Karpas-422 (cell line): ENCODE measurements around the gene ASIC3. TPM values are rescaled to one million over a fixed set of nuclear protein-coding genes. Genes with fewer than 3 reads are reported as not detected.
"Not testable (repeated sequence)": the region's sequence is repeated elsewhere in the genome, so short reads cannot be mapped to it uniquely, and the experiment has no call there.

Experiments used
- DNase-seq: peaks from one replicate; pipeline ENCODE4 v3.0.0-alpha.2; 2015
- H2AFZ ChIP-seq: fragments of 200-600 bp; sonication (generic); 2 replicates; pipeline ENCODE4 v1.6.1; 2014; ENCODE audit warnings: antibody characterized with exemption, low read length, mixed read lengths
- H3K27ac ChIP-seq: fragments of 200-600 bp; sonication (generic); 2 replicates; pipeline ENCODE4 v1.5.1; 2014; ENCODE audit warnings: mild to moderate bottlenecking, low read length, moderate library complexity
- H3K27me3 ChIP-seq: fragments of 200-600 bp; sonication (generic); 2 replicates; pipeline ENCODE4 v1.6.1; 2014; ENCODE audit warnings: low read length, mixed read lengths
- H3K36me3 ChIP-seq: fragments of 200-600 bp; sonication (generic); 2 replicates; pipeline ENCODE4 v1.6.1; 2014; ENCODE audit warnings: low read length, mixed read lengths; ENCODE audit not compliant: insufficient read depth
- H3K4me1 ChIP-seq: fragments of 200-600 bp; sonication (generic); 2 replicates; pipeline ENCODE4 v1.6.1; 2014; ENCODE audit warnings: mild to moderate bottlenecking, low read length, mixed read lengths
- H3K4me2 ChIP-seq: fragments of 200-600 bp; sonication (generic); 2 replicates; pipeline ENCODE4 v1.6.1; 2014; ENCODE audit warnings: low read length, low read depth, mild to moderate bottlenecking; ENCODE audit not compliant: poor library complexity, severe bottlenecking
- H3K4me3 ChIP-seq: fragments of 200-600 bp; sonication (generic); 2 replicates; pipeline ENCODE4 v1.5.1; 2014; ENCODE audit warnings: mild to moderate bottlenecking, antibody characterized with exemption, low read length, mixed read lengths
- H3K79me2 ChIP-seq: fragments of 200-600 bp; sonication (generic); 2 replicates; pipeline ENCODE4 v1.6.1; 2014; ENCODE audit warnings: mild to moderate bottlenecking, low read length, mixed read lengths
- H3K9ac ChIP-seq: fragments of 200-600 bp; sonication (generic); 2 replicates; pipeline ENCODE4 v1.6.0; 2014; ENCODE audit warnings: low read length
- H3K9me2 ChIP-seq: fragments of 200-600 bp; sonication (generic), shearing (Covaris generic); replicated peaks from 2 replicates; pipeline ENCODE4 v1.6.0; 2014; ENCODE audit warnings: mild to moderate bottlenecking, low read length, moderate library complexity; ENCODE audit not compliant: insufficient read depth
- H3K9me3 ChIP-seq: fragments of 300-700, 200-600 bp; sonication (generic); 2 replicates; pipeline ENCODE4 v1.6.1; 2014; ENCODE audit warnings: low read length, mixed read lengths
- H4K20me1 ChIP-seq: fragments of 200-600 bp; sonication (generic); 2 replicates; pipeline ENCODE4 v1.6.1; 2014; ENCODE audit warnings: mild to moderate bottlenecking, antibody characterized with exemption, low read length, low read depth; ENCODE audit not compliant: insufficient read depth
- total RNA-seq: library from RNA; depleted of rRNA; stranded (reverse); fragments of >200 nt; shearing (Covaris generic); gene quantifications from 2 replicates; pipeline ENCODE4 v1.2.3, GENCODE V29; 2014; ENCODE audit warnings: low replicate concordance

ASIC3 gene
- total RNA-seq, 1 experiment from 2014 or later: 4.5 TPM

GRCh38 chr7:151040616-151041375 lies 7.5 kb upstream of the ASIC3 start:
- Histone ChIP-seq H3K79me2 (no peaks in the 10 kb centered on the region), H3K27ac (no peak overlapping the region), H3K4me2 (no peak overlapping the region), H3K9me3 (no peaks in the 10 kb centered on the region), H3K9me2 (no peaks in the 10 kb centered on the region), H3K36me3 (no peaks in the 10 kb centered on the region), H4K20me1 (no peaks in the 10 kb centered on the region), H3K9ac (no peak overlapping the region), H2AFZ (no peak overlapping the region), H3K4me1 (no peaks in the 10 kb centered on the region), H3K27me3 (no peaks in the 10 kb centered on the region), H3K4me3 (no peak overlapping the region)
- no peak for DNase-seq

GRCh38 chr7:151043449-151043848 lies 4.9 kb upstream of the ASIC3 start:
- H4K20me1 ChIP-seq, H3K4me2 ChIP-seq, H3K27me3 ChIP-seq, H3K27ac ChIP-seq, H3K4me3 ChIP-seq, H2AFZ ChIP-seq, H3K9ac ChIP-seq, DNase-seq, H3K4me1 ChIP-seq, H3K79me2 ChIP-seq, H3K9me2 ChIP-seq, H3K9me3 ChIP-seq, H3K36me3 ChIP-seq: not testable (repeated sequence)

- H4K20me1 ChIP-seq: no peaks in the 10 kb centered on the region
- no peaks in the 10 kb centered on the region for H3K4me1 ChIP-seq
- H2AFZ ChIP-seq: no peak overlapping the region
- H3K9me3 ChIP-seq: no peaks in the 10 kb centered on the region
- DNase-seq: no peak
- no peak overlapping the region for H3K4me2 ChIP-seq
- H3K27me3 ChIP-seq: no peaks in the 10 kb centered on the region
- no peaks in the 10 kb centered on the region for H3K9me2 ChIP-seq
- no peaks in the 10 kb centered on the region for H3K36me3 ChIP-seq
- no peak overlapping the region for H3K9ac ChIP-seq
- H3K27ac ChIP-seq: no peak overlapping the region
- no peak overlapping the region for H3K4me3 ChIP-seq
- no peaks in the 10 kb centered on the region for H3K79me2 ChIP-seq
These were observed 4.4 kb upstream of the ASIC3 start for GRCh38 chr7:151043959-151044358.

GRCh38 chr7:151045262-151045661 lies 3.1 kb upstream of the ASIC3 start:
- Histone ChIP-seq H3K9ac (no peak overlapping the region), H4K20me1 (no peaks in the 10 kb centered on the region), H3K36me3 (no peaks in the 10 kb centered on the region), H3K9me2 (no peaks in the 10 kb centered on the region), H2AFZ (no peak overlapping the region), H3K4me1 (no peaks in the 10 kb centered on the region), H3K4me2 (no peak overlapping the region), H3K27ac (no peak overlapping the region), H3K79me2 (no peaks in the 10 kb centered on the region), H3K9me3 (no peaks in the 10 kb centered on the region), H3K4me3 (no peak overlapping the region), H3K27me3 (no peaks in the 10 kb centered on the region)
- no peak for DNase-seq

GRCh38 chr7:151045967-151046366 lies 2.4 kb upstream of the ASIC3 start:
- H3K4me1 ChIP-seq: no peaks in the 10 kb centered on the region
- no peak overlapping the region for H2AFZ ChIP-seq
- no peaks in the 10 kb centered on the region for H3K9me3 ChIP-seq
- H3K27me3 ChIP-seq: no peaks in the 10 kb centered on the region
- DNase-seq: no peak
- no peaks in the 10 kb centered on the region for H3K9me2 ChIP-seq
- no peaks in the 10 kb centered on the region for H3K36me3 ChIP-seq
- no peak overlapping the region for H3K9ac ChIP-seq
- H3K4me2 ChIP-seq: no peak overlapping the region
- H3K4me3 ChIP-seq: no peak overlapping the region
- H3K79me2 ChIP-seq: no peaks in the 10 kb centered on the region
- no peak overlapping the region for H3K27ac ChIP-seq
- H4K20me1 ChIP-seq: no peaks in the 10 kb centered on the region

- DNase-seq: no peak
- no peaks in the 10 kb centered on the region for H3K27me3 ChIP-seq
These were observed 1.4 kb upstream of the ASIC3 start for GRCh38 chr7:151046603-151047573.

GRCh38 chr7:151048911-151049463 lies 656 bp downstream of the ASIC3 start:
- no peaks in the 10 kb centered on the region for H3K9me2 ChIP-seq
- H3K27me3 ChIP-seq: no peaks in the 10 kb centered on the region
- H3K4me2 ChIP-seq: no peak overlapping the region
- no peaks in the 10 kb centered on the region for H3K4me1 ChIP-seq
- H3K27ac ChIP-seq: no peak overlapping the region
- H2AFZ ChIP-seq: no peak overlapping the region
- no peaks in the 10 kb centered on the region for H3K79me2 ChIP-seq
- DNase-seq: no peak
- H4K20me1 ChIP-seq: no peaks in the 10 kb centered on the region
- H3K9me3 ChIP-seq: no peaks in the 10 kb centered on the region
- no peak overlapping the region for H3K4me3 ChIP-seq
- H3K36me3 ChIP-seq: no peaks in the 10 kb centered on the region
- no peak overlapping the region for H3K9ac ChIP-seq

More at GRCh38 chr7:151046603-151047573, 1.4 kb upstream of the ASIC3 start:
- H3K36me3 ChIP-seq: no peaks in the 10 kb centered on the region
- H4K20me1 ChIP-seq: no peaks in the 10 kb centered on the region
- no peaks in the 10 kb centered on the region for H3K79me2 ChIP-seq
- H3K9me3 ChIP-seq: no peaks in the 10 kb centered on the region
- no peak overlapping the region for H3K27ac ChIP-seq
- no peak overlapping the region for H3K9ac ChIP-seq
- H3K4me3 ChIP-seq: no peak overlapping the region
- no peak overlapping the region for H2AFZ ChIP-seq
- no peaks in the 10 kb centered on the region for H3K9me2 ChIP-seq
- no peak overlapping the region for H3K4me2 ChIP-seq
- no peaks in the 10 kb centered on the region for H3K4me1 ChIP-seq

GRCh38 chr7:151051108-151051507 lies 2.8 kb downstream of the ASIC3 start:
- no peaks in the 10 kb centered on the region for H3K36me3 ChIP-seq
- no peaks in the 10 kb centered on the region for H3K4me1 ChIP-seq
- H3K9me3 ChIP-seq: no peaks in the 10 kb centered on the region
- peak; percentile 76 for DNase-seq
- no peaks in the 10 kb centered on the region for H3K27me3 ChIP-seq
- no peaks in the 10 kb centered on the region for H3K79me2 ChIP-seq
- no peak overlapping the region for H3K27ac ChIP-seq
- H4K20me1 ChIP-seq: no peaks in the 10 kb centered on the region
- no peak overlapping the region for H2AFZ ChIP-seq
- no peak overlapping the region for H3K4me3 ChIP-seq
- H3K9me2 ChIP-seq: no peaks in the 10 kb centered on the region
- H3K9ac ChIP-seq: no peak overlapping the region
- H3K4me2 ChIP-seq: no peak overlapping the region
